Heart right ventricle (tissue), 16 donors: Measurements from ENCODE around the gene TNNI2. TPM values are rescaled to one million over a fixed set of nuclear protein-coding genes. Genes with fewer than 3 reads are reported as not detected.
A peak's percentile ranks its signal among the peaks of the same experiment; 100 is the strongest.

Experiments used
- ATAC-seq, 8 donors: fragments of 200-7000 bp; cut with Tn5 transposase; one replicate each; pipeline ENCODE4 v1.9.1; 2020; ENCODE audit warnings: mild to moderate bottlenecking in 8 of 8, moderate library complexity in 8 of 8, moderate number of reproducible peaks in 1 of 8
- DNase-seq, 2 donors: peaks; one replicate each; pipeline ENCODE4 v3.0.0-alpha.2; 2020
- H3K27ac ChIP-seq, 10 donors: fragments of 200-600 bp; sonication (generic) in 2 of 10; one replicate each; pipeline versions ENCODE4 v1.5.0 to v1.8.0; 2020 to 2022; ENCODE audit warnings: mild to moderate bottlenecking in 3 of 10
- H3K27me3 ChIP-seq, 7 donors: fragments of 200-600 bp; one replicate each; pipeline ENCODE4 v1.8.0; 2021 to 2022; ENCODE audit warnings: mild to moderate bottlenecking in 2 of 7
- H3K36me3 ChIP-seq, 9 donors: fragments of 200-600 bp; sonication (generic) in 1 of 9; one replicate each; pipeline versions ENCODE4 v1.5.0 to v1.8.0; 2020 to 2022; ENCODE audit warnings: mild to moderate bottlenecking in 2 of 9
- H3K4me1 ChIP-seq, 9 donors: fragments of 200-600 bp; sonication (generic) in 1 of 9; one replicate each; pipeline versions ENCODE4 v1.5.0 to v1.8.0; 2020 to 2022; ENCODE audit warnings: mild to moderate bottlenecking in 4 of 9
- H3K4me3 ChIP-seq, 10 donors: fragments of 200-600 bp; sonication (generic) in 2 of 10; one replicate each; pipeline versions ENCODE4 v1.5.0 to v1.8.0; 2020 to 2022; ENCODE audit warnings: mild to moderate bottlenecking in 7 of 10, moderate library complexity in 2 of 10
- H3K9me3 ChIP-seq, 11 donors: fragments of 200-600 bp in 10 of 11; sonication (generic) in 2 of 11; one replicate each; pipeline versions ENCODE4 v1.5.0 to v1.8.0; 2013 to 2022; ENCODE audit warnings: mild to moderate bottlenecking in 2 of 11, control low read depth in 1 of 11, moderate library complexity in 1 of 11
- WGBS, 2 donors: extraction: QIAGEN DNeasy Blood & Tissue Kit; methylation state at CpG; one replicate each; pipeline ENCODE4 v1.1.7; 2013; ENCODE audit warnings: inconsistent platforms in 1 of 2; 5-methylcytosine and 5-hydroxymethylcytosine counted together
- intact Hi-C, 10 donors: fragments of 100-400 bp; cut with DNase I; formaldehyde crosslinking; loops; one replicate each; pipeline versions ENCODE4 v1.11.1 to v1.14.2; 2022
- polyA plus RNA-seq, 2 donors: library from polyadenylated mRNA; stranded (reverse); fragments of 200-250 nt; gene quantifications; one replicate each; pipeline ENCODE4 v1.2.3, GENCODE V29; 2013
- total RNA-seq, 10 donors: library from RNA; stranded (reverse); fragmentation: NEBNext Ultra II Directional in 3 of 10; extraction: Animal tissue kit (Norgen Biotek cat#: 25700) in 3 of 10; gene quantifications; one replicate each; pipeline versions ENCODE4 v1.2.1 to v1.2.4, GENCODE V29; 2021 to 2023
- TF ChIP-seq, protein P1 (sequence below), 9 donors: fragments of 200-600 bp; sonication (generic) in 2 of 9; IDR thresholded peaks; one replicate each; pipeline versions ENCODE4 v1.5.0 to v1.8.0; 2021 to 2022; ENCODE audit warnings: antibody characterized with exemption in 9 of 9, mild to moderate bottlenecking in 5 of 9, moderate library complexity in 1 of 9
- donor health status: Arrhythmogenic right ventricular cardiomyopathy.
- donor health status: ischemic (EF 13 %, LVEDD 7.1; RV severe dilation, severe dysfunction).
- donor health status: healthy with polysubstance abuse.
- donor health status: DM: no; HTN: yes; CAD: no.
- donor health status: DM: no; HTN: no; CAD: no.
- donor health status: ischemic (EF 25% LVEDD 6.9; RV normal size, moderate dysfunction).
- donor health status: ischemic (EF 25% LVEDD 5.7; RV mildly dilated, moderate dysfunction).
- donor health status: healthy.
- donor health status: DM: yes; HTN: yes; CAD: no.
- donor health status: Ischemic cardiomyopathy.
- donor health status: ischemic (EF 35%, LVEDD 5.7; RV mildly dilated, moderate dysfunction).
- donor health status: nonischemic (EF 11% LVEDD 7.7; RV severe dilation, severe dysfunction).
- donor health status: DM: yes; HTN: yes; CAD: no.
- donor health status: PGD.
- donor health status: ischemic (EF 29% LVEDD 5.4; RV normal size, mild dysfunction).
- donor health status: nonischemic (EF 23%, LVEDD 6.1; RV moderate dilation, normal function).

TNNI2 gene
- total and polyA plus RNA-seq, 12 donors: 0.36 to 1.2 (median 0.55) TPM; not detected in 7

GRCh38 chr11:1888347-1888753 lies 49.6 kb downstream of the TNNI2 start:
- TF ChIP-seq, protein P1, sequence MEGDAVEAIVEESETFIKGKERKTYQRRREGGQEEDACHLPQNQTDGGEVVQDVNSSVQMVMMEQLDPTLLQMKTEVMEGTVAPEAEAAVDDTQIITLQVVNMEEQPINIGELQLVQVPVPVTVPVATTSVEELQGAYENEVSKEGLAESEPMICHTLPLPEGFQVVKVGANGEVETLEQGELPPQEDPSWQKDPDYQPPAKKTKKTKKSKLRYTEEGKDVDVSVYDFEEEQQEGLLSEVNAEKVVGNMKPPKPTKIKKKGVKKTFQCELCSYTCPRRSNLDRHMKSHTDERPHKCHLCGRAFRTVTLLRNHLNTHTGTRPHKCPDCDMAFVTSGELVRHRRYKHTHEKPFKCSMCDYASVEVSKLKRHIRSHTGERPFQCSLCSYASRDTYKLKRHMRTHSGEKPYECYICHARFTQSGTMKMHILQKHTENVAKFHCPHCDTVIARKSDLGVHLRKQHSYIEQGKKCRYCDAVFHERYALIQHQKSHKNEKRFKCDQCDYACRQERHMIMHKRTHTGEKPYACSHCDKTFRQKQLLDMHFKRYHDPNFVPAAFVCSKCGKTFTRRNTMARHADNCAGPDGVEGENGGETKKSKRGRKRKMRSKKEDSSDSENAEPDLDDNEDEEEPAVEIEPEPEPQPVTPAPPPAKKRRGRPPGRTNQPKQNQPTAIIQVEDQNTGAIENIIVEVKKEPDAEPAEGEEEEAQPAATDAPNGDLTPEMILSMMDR (IDR thresholded peaks at IDR 0.05): no peak
- ATAC-seq (no peak), DNase-seq (peak in 1 of 2 donors; percentile 13)
- WGBS, 2 donors: 68 to 70% methylated on average over 9 of the region's 9 CpGs
- peaks cover 0 to 4% (median 0%) of the 10 kb centered on the region in 7 donors for H3K27me3 ChIP-seq
- H3K36me3 ChIP-seq: peaks cover 0 to 69% (median 0%) of the 10 kb centered on the region in 9 donors
- H3K4me1 ChIP-seq: peaks cover 0 to 43% (median 6%) of the 10 kb centered on the region in 9 donors
- H3K27ac ChIP-seq: peak overlapping the region in 5 of 10 donors; percentile 23 to 68 (median 40)
- H3K4me3 ChIP-seq: no peak overlapping the region
- no peaks in the 10 kb centered on the region for H3K9me3 ChIP-seq
- intact Hi-C loops: loop anchor here in 2 of 10 donors (10.0 kb wide), 2 partner anchors 256 to 266 kb away; no protein-coding TSS in a partner anchor

- Histone ChIP-seq H3K9me3 (no peaks in the 10 kb centered on the region), H3K27ac (peak overlapping the region in 4 of 10 donors; percentile 23 to 68 (median 38)), H3K27me3 (peaks cover 0 to 4% (median 0%) of the 10 kb centered on the region in 7 donors), H3K4me3 (no peak overlapping the region), H3K36me3 (peaks cover 0 to 64% (median 0%) of the 10 kb centered on the region in 9 donors), H3K4me1 (peaks cover 0 to 43% (median 6%) of the 10 kb centered on the region in 9 donors)
- intact Hi-C loops: loop anchor here in 2 of 10 donors (10.0 kb wide), 2 partner anchors 256 to 266 kb away; no protein-coding TSS in a partner anchor
- no peak for DNase-seq
- peak in 2 of 8 donors; percentile 7 to 11 for ATAC-seq
- TF ChIP-seq, protein P1 (IDR thresholded peaks at IDR 0.05): no peak
- WGBS, 2 donors: 91 to 94% methylated on average over 6 of the region's 6 CpGs
Observed at GRCh38 chr11:1888811-1889210, 50.0 kb downstream of the TNNI2 start.

DNA sequence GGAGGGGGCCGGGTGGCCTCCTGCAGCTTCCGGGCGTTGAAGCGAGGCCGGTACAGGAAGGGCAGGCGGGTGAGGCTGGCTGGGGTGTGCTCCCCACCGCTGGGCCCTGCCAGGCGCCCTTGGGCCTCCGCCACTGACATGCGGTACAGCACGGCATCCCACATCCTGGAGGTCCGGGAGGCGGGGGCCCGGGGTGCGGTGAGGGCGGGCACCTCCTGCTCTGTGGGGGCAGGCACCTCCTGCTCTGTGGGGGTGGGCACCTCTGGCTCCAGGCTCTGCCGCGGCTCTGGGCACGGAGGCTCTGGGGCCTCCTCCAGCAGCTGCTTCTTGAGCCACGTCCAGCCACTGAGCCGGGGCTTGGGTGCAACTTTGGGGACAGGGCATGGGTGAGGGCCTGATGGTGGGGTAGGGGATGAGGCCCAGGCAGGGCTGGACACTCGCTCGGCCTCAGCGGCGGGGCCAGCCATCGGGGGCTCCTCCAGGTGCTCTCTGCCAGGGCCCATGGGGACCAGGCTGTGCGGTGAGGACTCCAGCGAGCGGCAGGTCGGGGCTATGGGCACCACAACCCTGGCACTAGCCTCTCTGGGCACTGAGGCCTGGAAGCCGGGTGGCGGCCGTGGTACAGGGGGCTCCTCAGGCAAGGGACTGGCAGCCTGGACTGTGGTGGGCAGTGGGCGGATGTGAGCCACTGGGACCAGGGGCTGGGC lies 50.6 kb downstream of the TNNI2 start:
- peaks cover 0 to 59% (median 0%) of the 10 kb centered on the region in 9 donors for H3K36me3 ChIP-seq
- TF ChIP-seq, protein P1 (IDR thresholded peaks at IDR 0.05): no peak
- H3K4me1 ChIP-seq: peaks cover 0 to 43% (median 6%) of the 10 kb centered on the region in 9 donors
- peak overlapping the region in 1 of 10 donors; percentile 12 for H3K4me3 ChIP-seq
- no peaks in the 10 kb centered on the region for H3K9me3 ChIP-seq
- peak in 5 of 8 donors; percentile 2 to 38 (median 19) for ATAC-seq
- DNase-seq: peak in 1 of 2 donors; percentile 50
- 86 to 89% methylated on average over 30 to 34 of the region's 34 CpGs for WGBS, 2 donors
- peaks cover 0 to 4% (median 0%) of the 10 kb centered on the region in 7 donors for H3K27me3 ChIP-seq
- intact Hi-C loops: loop anchor here in 2 of 10 donors (10.0 kb wide), 2 partner anchors 255 to 265 kb away; no protein-coding TSS in a partner anchor
- H3K27ac ChIP-seq: peak overlapping the region in 3 of 10 donors; percentile 23 to 68 (median 48)
